GM19099 (cell line): ENCODE data around the gene PLVAP.

Experiments
- POLR2A ChIP-seq: IDR thresholded peaks from 3 replicates; pipeline ENCODE4 v1.6.1; 2011; ENCODE audit warnings: low read depth; ENCODE audit not compliant: insufficient read length; ENCODE audit errors: extremely low read depth

The PLVAP gene

DNA sequence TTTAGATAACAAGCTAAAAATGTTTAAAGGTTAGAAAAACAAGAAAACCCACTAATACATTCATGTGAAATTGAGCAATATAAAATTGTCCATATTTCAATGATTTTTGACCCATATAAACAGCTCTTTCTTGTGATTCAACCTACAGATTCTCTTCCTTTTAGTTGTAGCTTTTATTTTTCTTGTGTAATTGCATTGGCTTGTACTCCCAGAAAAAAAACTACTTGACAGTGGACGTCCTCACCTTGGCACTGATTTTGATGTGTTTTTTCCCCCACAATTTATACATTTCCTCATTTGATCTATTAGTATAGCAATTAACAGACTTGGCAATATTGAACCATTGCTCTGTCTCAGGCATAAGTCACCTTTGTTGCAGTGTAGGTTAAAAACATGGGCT lies 12.1 kb upstream of the PLVAP start:
- no peak for TF ChIP-seq POLR2A

DNA sequence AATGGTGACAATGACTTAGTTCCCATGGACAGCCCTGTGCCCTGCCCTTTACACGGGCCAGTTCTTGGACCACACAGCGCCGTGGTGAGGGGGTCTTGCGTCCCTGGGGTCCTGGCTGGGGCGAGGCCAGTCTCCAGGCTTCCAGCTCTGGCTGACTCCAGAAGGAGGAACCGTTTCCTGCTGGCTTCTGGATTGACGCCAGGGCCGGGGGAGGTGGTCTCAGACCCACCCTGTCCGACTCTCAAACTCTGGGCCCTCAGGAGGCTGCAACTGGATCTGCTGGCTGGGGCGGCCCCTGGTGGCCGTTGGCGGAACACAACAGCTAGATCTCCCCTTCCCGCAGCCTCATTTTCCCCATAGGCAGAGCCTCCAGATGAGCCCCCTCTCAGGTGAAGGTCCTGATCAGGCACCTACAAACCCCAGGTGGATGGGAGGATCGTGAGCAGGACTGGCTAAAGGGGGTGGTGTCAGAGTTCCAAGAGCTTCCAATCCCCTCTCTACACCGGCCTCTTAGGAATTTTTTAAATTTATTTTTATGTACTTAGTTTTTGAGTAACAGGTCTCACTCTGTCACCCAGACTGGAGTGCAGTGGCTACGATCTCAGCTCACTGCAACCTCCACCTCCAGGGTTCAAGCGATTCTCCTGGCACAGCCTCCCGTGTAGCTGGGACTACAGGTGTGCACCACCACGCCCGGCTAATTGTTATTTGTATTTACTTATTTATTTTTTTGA lies 8.9 kb upstream of the PLVAP start:
- no peak for TF ChIP-seq POLR2A

DNA sequence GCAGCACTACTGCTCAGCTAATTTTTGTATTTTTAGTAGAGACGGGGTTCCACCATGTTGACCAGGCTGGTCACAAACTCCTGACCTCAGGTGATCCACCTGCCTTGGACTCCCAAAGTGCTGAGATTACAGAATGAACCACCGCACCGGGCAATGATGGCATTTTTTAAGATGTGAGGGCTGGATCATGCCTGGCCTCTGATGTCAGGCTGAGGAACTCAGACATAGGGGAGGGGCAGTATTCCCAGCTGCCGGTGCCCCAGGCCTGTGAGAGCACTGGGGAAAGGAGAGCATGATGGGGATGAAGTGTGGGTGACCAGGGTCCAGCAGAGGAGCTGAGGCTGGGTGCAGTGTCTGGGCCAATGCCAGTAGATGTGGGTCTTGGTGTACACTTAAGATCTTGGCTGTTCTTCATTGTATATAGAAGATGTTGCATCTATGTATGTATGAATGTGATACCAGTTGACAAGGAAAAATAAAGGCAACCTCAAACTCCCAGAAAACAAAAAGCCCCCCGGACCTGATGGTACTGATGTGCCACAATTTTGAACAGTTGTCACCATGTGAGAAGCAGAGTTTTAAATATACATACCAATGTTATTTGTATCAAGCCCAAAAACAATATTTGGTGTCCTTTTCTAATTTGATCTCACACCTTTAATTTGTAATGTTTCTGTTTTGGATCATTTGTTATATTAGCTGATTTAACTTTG lies 3.4 kb upstream of the PLVAP start:
- TF ChIP-seq POLR2A = no peak

DNA sequence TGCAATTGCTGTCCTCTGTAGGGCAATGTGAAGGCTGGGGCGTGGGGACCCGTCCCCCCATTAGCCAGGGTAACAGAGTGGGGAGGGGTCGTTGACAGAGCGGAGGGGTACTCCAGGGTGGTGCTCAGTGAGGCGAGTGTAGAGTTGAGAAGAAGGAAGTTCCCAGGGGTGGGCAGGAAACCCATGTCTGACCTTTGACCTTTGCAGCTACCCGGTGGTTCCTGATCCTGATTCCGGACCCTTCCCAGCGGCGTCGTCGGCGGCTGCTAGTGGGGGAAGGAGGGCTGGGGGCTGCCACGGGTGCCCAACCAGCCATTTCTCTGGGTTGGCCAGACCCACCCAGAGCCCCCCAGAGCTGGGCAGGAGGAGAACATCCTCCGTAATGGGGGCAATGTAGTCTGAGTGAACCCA lies 2.1 kb upstream of the PLVAP start:
- no peak for TF ChIP-seq POLR2A

DNA sequence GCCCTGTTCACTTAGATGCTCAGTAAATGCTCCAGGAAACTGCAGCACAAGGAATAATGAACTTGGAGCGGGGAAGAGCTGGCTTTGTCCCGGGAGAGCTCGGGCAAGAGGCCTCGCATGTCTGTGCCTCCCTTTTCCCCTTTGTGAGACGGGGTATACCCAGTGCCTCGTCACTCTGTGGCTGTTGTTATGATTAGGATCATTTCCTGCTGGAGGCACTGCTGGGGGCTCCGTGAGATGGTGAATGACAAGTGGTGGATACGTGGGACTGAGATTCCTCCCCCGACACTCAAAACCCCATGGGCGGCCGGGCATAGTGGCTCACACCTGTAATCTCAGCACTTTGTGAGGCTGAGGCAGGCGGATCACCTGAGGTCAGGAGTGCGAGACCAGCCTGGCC lies 1.1 kb upstream of the PLVAP start:
- no peak for TF ChIP-seq POLR2A

DNA sequence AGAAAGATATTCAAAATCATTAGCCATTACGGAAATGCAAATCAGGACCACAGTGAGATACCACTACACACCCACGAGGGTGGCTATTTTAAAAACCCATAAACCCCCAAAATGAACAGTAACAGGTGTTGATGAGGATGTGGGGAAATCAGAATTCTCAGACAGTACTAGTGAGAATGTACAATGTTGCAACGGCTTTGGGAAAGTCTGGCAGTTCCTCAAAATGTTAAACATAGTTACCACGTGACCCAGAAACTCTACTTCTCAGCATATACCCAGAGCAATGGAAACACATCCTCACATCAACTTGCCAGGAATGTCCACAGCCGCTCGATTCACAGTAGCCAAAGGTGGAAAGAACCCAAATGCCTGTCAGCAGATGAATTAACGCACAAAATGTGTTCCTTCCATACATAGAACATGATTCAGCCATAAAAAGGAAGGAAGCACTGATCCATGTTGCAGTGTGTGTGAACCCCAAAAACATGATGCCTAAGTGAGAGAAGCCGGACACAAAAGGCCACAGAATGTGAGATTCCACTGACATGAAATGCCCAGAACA lies 7.0 kb downstream of the PLVAP start:
- peak; percentile 28 for TF ChIP-seq POLR2A

DNA sequence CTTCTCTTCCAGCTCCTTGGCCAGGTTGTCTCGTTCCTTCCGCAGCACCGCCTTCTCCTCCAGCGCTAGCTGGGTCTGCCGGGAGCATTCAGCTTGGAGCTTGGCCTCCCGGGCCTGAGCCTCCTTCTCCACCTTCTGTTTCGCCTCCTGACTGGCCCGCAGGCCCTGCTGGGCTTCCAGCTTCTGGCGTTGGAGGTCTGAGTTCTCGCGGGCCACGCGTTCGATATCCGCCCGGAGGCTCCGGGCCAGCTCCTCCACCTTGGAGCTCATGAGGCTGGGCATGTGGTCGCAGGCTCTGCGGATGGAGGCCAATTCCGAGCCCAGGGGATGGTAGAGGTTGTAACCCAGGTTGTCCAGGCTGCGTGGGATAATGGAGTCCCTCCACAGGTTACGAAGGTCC lies 11.8 kb downstream of the PLVAP start:
- no peak for TF ChIP-seq POLR2A

DNA sequence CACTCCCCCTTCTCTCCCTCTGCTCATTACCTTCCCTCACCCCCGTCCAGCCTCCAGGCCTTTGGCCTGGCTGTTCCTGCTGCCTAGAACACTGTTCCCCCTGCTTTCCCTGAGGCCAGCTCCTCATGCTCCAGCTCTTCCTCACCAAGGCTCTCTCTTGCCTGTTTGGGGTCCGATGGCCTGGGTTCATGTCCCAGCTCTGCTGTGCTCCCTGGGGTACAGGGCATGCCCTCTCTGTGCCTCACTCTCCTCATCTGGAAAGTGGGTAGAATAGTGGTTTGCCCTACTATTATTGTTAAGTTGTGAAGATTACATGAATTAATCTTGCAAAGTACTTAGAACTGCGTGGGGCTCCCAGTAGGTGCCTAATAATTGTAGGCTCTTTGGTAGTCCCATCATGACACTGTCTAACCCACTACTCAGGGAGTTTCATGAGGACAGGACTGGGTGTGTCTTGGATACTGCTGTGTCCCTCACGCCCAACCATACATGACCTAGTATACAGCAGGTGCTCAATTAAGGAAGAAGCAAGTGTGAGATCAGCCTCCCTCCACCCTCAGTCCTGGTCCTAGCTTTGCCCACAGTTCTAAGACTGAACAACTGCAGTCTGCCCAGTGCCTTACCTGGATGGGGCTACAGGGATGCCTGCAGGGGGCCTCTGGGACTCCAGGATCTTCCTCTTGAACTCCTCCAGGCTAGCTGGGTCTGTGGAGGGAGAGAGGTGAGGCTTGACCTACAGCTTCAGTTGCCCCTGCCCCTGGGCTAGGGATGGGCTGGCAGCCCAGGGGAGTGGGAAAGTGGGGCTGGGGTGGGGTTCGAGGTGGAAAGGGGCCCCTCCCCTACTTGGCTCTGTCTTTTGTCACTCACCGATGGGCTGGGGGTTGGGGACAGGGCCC lies 17.0 kb downstream of the PLVAP start:
- TF ChIP-seq POLR2A = no peak

DNA sequence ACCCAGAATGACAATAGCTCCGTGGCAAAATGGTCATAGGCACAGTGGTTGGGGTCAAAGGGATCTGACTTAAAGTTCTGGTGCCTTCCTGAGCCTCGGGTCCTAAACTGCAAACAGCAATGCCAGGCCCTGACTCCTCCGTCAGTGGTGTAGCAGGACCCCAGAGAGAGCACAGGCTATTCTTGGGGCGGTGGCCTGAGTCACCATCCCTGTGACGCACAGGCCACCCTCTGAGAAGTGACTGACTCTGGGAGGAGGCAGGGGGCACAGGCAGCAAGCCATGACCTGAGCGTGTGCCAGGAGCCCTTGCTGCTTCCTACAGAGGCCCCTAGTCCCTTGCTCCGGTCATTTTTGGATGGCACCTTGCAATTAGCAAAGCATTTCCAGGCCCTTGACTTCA lies 18.7 kb downstream of the PLVAP start:
- TF ChIP-seq POLR2A = no peak

DNA sequence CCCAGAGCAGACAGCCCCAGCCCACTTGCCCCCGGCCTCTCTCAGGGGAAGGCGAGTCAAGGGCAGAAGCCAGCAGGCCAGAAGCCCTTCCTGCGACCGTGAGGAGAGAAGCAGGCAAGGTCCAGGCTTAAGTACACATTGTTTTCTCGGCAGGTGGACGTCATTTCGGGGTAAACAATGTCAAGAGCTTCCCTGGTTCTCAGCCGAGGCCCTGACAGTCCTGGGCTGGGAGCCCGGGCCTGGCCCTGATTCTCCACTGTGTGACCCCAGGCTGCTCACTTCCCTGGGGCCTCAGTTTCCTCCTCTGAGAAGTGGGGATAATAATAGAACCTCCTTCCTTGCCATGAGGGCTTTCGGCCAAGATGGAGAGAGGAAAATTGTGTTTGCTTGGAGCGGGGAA lies 19.4 kb downstream of the PLVAP start:
- no peak for TF ChIP-seq POLR2A

DNA sequence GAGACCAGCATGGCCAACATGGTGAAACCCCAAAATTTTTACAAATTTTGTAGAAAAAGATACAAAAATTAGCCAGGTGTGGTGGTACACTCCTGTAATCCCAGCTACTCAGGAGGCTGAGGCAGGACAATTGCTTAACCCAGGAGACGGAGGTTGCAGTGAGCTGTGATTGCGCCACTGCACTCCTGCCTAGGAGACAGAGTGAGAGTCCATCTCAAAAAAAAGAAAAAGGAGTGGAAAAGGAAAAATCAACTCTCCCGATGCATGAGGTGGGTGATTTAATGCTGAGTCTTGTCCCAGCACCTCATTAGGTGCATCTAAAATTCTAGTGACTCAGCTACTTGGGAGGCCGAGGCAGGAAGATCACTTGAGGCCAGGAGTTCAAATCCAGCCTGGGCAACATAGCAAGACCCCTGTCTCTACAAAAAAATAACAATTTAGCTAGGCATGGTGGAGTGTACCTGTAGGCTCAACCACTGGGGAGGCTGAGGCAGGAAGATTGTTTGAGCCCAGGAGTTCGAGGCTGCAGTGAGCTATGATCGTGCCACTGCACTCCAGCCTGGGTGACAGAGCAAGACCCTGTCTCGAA lies 20.0 kb downstream of the PLVAP start:
- TF ChIP-seq POLR2A = no peak

DNA sequence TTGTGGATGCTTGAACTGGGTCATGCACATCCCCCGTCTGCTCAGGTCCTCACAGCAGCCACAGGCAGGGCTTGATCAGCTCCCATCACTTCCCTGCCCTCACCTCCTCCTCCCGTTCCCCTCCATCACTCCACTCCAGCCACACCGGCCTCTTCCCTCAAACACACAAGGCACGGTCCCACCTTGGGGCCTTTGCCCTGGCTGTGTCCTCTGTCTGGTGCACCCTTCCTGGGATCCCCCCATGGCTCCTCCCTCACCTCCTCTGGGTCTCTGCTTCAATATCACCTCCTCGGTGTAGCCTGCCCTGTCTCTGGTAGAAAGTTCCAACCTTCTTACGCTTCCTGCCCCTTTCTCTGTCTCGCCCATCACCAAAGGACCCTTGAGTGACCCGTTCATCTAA lies 23.8 kb downstream of the PLVAP start:
- no peak for TF ChIP-seq POLR2A

DNA sequence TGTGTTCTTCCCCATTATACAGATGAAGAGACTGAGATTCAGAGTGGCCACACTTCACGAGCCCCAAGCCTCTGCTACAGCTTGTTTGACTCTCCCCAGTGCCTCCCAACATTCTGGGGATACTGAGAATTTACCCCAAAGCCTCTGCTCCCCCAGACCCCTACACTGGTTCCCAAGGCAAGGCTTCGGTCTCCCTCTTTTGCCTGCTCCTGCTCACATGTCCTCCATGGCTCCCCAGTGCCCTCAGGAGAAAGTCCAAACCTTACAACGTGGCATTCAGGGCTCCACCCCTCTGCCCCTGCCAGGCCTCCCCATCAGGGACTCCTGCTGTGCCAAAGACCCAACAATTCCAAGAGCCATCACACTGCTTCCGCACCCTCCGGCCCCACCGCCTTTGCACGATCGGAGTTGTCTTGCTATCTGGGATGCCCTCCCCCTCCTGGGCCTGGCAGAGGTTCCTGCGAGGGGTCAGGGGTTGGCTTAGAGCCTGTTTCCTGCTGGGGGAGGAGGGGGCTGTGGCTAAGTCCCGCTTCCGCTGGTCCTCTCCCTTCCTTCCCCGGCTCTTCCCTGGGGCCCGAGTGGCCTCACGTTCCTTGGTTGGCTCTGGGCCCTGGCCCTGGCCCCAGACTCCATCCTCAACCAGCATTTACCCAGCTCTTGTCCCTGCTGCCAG lies 24.4 kb downstream of the PLVAP start:
- TF ChIP-seq POLR2A = no peak

DNA sequence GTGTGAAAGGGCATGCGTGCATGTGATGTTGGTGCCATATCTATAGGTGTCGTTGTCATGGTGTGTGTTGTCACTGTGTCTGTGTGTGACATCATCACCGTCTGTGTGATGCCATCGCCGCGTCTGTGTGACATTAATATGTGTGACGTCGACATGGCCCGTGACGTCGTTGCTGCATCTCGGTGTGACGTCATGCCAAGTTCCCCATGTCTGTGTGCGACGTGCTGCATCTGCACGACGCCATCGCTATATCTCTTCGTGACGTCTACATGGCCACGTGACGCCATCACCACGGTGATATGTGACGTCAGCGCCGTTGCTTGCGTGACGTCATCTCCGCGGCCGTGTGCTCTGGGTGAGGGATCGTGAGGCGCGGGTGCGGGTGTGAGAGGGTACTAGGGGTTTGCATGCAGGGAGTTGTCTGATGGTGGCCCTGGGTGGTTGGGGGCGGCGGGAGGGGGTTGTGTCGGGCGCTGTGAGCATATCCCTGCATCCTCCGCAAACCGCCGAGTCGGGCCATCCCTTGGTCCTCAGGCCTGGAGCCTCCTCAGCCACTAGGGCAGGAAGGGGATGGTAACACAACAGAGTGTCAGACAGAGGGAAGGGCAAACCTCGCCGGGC lies 25.2 kb downstream of the PLVAP start:
- no peak for TF ChIP-seq POLR2A
